Liver (tissue), 9 donors: ENCODE results near the gene TTLL5. TPM values are rescaled to one million over a fixed set of nuclear protein-coding genes. Genes with fewer than 3 reads are reported as not detected.

Source experiments
- DNase-seq: peaks from one replicate; pipeline ENCODE4 v3.0.0-alpha.2; 2017; ENCODE audit warnings: low spot score
- H3K27ac ChIP-seq, 2 donors: one replicate each; pipeline ENCODE4 v1.7.0; 2013; ENCODE audit warnings: inconsistent platforms in 2 of 2, low read length in 2 of 2, control low read depth in 1 of 2, low read depth in 1 of 2, mild to moderate bottlenecking in 1 of 2
- H3K27me3 ChIP-seq, 4 donors: one replicate each; pipeline versions ENCODE4 v1.6.1 to v1.7.0; 2013; ENCODE audit warnings: low read length in 3 of 4, inconsistent platforms in 1 of 4, mild to moderate bottlenecking in 1 of 4, moderate library complexity in 1 of 4; ENCODE audit not compliant: control insufficient read depth in 4 of 4, insufficient read depth in 4 of 4
- H3K36me3 ChIP-seq, 4 donors: one replicate each; pipeline versions ENCODE4 v1.6.1 to v1.7.0; 2013; ENCODE audit warnings: low read length in 3 of 4, mild to moderate bottlenecking in 3 of 4, low read depth in 1 of 4, moderate library complexity in 1 of 4; ENCODE audit not compliant: control insufficient read depth in 4 of 4, insufficient read depth in 3 of 4
- H3K4me1 ChIP-seq, 4 donors: one replicate each; pipeline versions ENCODE4 v1.6.1 to v1.7.0; 2013; ENCODE audit warnings: low read length in 3 of 4, mild to moderate bottlenecking in 3 of 4, moderate library complexity in 1 of 4; ENCODE audit not compliant: control insufficient read depth in 4 of 4, insufficient read depth in 4 of 4
- H3K4me3 ChIP-seq, 3 donors: one replicate each; pipeline versions ENCODE4 v1.6.1 to v1.7.0; 2013; ENCODE audit warnings: low read length in 3 of 3, control low read depth in 1 of 3, low read depth in 1 of 3, mild to moderate bottlenecking in 1 of 3
- H3K9ac ChIP-seq, 2 donors: one replicate each; pipeline ENCODE4 v1.7.0; 2013; ENCODE audit warnings: low read length in 2 of 2, mild to moderate bottlenecking in 2 of 2, moderate library complexity in 2 of 2, control low read depth in 1 of 2, low read depth in 1 of 2
- H3K9me3 ChIP-seq, 4 donors: one replicate each; pipeline versions ENCODE4 v1.6.1 to v1.7.0; 2013; ENCODE audit warnings: low read length in 3 of 4; ENCODE audit not compliant: control insufficient read depth in 4 of 4
- ATF3 ChIP-seq: IDR thresholded peaks from 2 replicates; pipeline ENCODE4 v1.6.1; 2016; ENCODE audit warnings: antibody characterized with exemption
- FOXA1 ChIP-seq: IDR thresholded peaks from 2 replicates; pipeline ENCODE4 v1.6.1; 2016; ENCODE audit warnings: antibody characterized with exemption
- FOXA2 ChIP-seq: IDR thresholded peaks from 2 replicates; pipeline ENCODE4 v1.6.1; 2016; ENCODE audit warnings: antibody characterized with exemption
- GABPA ChIP-seq, 2 donors: IDR thresholded peaks in 1 of 2; conservative IDR thresholded peaks in 1 of 2; 2 replicates each; pipeline ENCODE4 v1.6.1; 2016; ENCODE audit warnings: antibody characterized with exemption in 2 of 2, mild to moderate bottlenecking in 1 of 2, moderate library complexity in 1 of 2
- HNF4A ChIP-seq, 2 donors: conservative IDR thresholded peaks; 2 replicates each; pipeline ENCODE4 v1.6.1; 2016; ENCODE audit warnings: antibody characterized with exemption in 2 of 2, mild to moderate bottlenecking in 2 of 2
- HNF4G ChIP-seq: IDR thresholded peaks from 2 replicates; pipeline ENCODE4 v1.6.1; 2016; ENCODE audit warnings: antibody characterized with exemption
- JUND ChIP-seq, 2 donors: IDR thresholded peaks; 2 replicates each; pipeline ENCODE4 v1.6.1; 2016; ENCODE audit warnings: antibody characterized with exemption in 2 of 2
- MAX ChIP-seq: IDR thresholded peaks from 2 replicates; pipeline ENCODE4 v1.6.1; 2016; ENCODE audit warnings: antibody characterized with exemption
- RAD21 ChIP-seq, 2 donors: IDR thresholded peaks; 2 replicates each; pipeline ENCODE4 v1.6.1; 2016; ENCODE audit warnings: antibody characterized with exemption in 2 of 2, mild to moderate bottlenecking in 2 of 2
- SP1 ChIP-seq: IDR thresholded peaks from 2 replicates; pipeline ENCODE4 v1.6.1; 2018; ENCODE audit warnings: antibody characterized with exemption, mild to moderate bottlenecking
- TAF1 ChIP-seq: conservative IDR thresholded peaks from 2 replicates; pipeline ENCODE4 v1.6.1; 2016; ENCODE audit warnings: antibody characterized with exemption, mild to moderate bottlenecking
- WGBS: extraction: QIAGEN DNeasy Blood & Tissue Kit; methylation state at CpG from one replicate; pipeline ENCODE4 v1.1.7; 2013; 5-methylcytosine and 5-hydroxymethylcytosine counted together
- polyA plus RNA-seq, 2 donors: library from polyadenylated mRNA; stranded (reverse) in 1 of 2; unstranded in 1 of 2; fragments of 200-250 nt in 1 of 2; fragments of >200 nt in 1 of 2; fragmentation: Nextera tagmentation in 1 of 2; extraction: Ambion mirVana in 1 of 2; gene quantifications; one replicate each; pipeline versions ENCODE4 v1.2.1 to v1.2.3, GENCODE V29; 2013 to 2015
- total RNA-seq, 2 donors: library from RNA; depleted of rRNA; stranded (reverse); fragments of >200 nt; gene quantifications; one replicate each; pipeline ENCODE4 v1.2.3, GENCODE V29; 2014
- TF ChIP-seq, protein P1 (sequence below): IDR thresholded peaks from 2 replicates; pipeline ENCODE4 v1.6.1; 2016; ENCODE audit warnings: antibody characterized with exemption
- TF ChIP-seq, protein P2 (sequence below): IDR thresholded peaks from 2 replicates; pipeline ENCODE4 v1.6.1; 2016; ENCODE audit warnings: antibody characterized with exemption, mild to moderate bottlenecking
- TF ChIP-seq, protein P3 (sequence below): fragments of 150-350 bp; IDR thresholded peaks from 2 replicates; pipeline ENCODE4 v1.5.1; 2017; ENCODE audit warnings: improper control_type of control experiment, low read depth, low read length; ENCODE audit not compliant: missing input control
- donor health status: healthy.
- donor health status: healthy.
- donor health status: healthy.
- donor health status: healthy.
- donor health status: healthy.

Gene TTLL5
- total and polyA plus RNA-seq, 4 donors = 4.3 to 14.2 (median 9.8) TPM

GRCh38 chr14:75675265-75675960 is 14.4 kb downstream of the TTLL5 start:
- H3K27ac ChIP-seq = no peak overlapping the region
- H3K9me3 ChIP-seq = no peaks in the 10 kb centered on the region
- no peak overlapping the region for H3K9ac ChIP-seq
- no peaks in the 10 kb centered on the region for H3K4me1 ChIP-seq
- DNase-seq = no peak
- H3K36me3 ChIP-seq = peaks cover 0 to 6% (median 2%) of the 10 kb centered on the region in 4 donors
- 87% methylated on average over 2 of the region's 2 CpGs for WGBS
- H3K27me3 ChIP-seq = no peaks in the 10 kb centered on the region
- no peak overlapping the region for H3K4me3 ChIP-seq
- TF ChIP-seq JUND (IDR thresholded peaks at IDR 0.05) = no peak
- TF ChIP-seq, protein P1, sequence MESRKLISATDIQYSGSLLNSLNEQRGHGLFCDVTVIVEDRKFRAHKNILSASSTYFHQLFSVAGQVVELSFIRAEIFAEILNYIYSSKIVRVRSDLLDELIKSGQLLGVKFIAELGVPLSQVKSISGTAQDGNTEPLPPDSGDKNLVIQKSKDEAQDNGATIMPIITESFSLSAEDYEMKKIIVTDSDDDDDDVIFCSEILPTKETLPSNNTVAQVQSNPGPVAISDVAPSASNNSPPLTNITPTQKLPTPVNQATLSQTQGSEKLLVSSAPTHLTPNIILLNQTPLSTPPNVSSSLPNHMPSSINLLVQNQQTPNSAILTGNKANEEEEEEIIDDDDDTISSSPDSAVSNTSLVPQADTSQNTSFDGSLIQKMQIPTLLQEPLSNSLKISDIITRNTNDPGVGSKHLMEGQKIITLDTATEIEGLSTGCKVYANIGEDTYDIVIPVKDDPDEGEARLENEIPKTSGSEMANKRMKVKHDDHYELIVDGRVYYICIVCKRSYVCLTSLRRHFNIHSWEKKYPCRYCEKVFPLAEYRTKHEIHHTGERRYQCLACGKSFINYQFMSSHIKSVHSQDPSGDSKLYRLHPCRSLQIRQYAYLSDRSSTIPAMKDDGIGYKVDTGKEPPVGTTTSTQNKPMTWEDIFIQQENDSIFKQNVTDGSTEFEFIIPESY = no peak
- TF ChIP-seq, protein P2, sequence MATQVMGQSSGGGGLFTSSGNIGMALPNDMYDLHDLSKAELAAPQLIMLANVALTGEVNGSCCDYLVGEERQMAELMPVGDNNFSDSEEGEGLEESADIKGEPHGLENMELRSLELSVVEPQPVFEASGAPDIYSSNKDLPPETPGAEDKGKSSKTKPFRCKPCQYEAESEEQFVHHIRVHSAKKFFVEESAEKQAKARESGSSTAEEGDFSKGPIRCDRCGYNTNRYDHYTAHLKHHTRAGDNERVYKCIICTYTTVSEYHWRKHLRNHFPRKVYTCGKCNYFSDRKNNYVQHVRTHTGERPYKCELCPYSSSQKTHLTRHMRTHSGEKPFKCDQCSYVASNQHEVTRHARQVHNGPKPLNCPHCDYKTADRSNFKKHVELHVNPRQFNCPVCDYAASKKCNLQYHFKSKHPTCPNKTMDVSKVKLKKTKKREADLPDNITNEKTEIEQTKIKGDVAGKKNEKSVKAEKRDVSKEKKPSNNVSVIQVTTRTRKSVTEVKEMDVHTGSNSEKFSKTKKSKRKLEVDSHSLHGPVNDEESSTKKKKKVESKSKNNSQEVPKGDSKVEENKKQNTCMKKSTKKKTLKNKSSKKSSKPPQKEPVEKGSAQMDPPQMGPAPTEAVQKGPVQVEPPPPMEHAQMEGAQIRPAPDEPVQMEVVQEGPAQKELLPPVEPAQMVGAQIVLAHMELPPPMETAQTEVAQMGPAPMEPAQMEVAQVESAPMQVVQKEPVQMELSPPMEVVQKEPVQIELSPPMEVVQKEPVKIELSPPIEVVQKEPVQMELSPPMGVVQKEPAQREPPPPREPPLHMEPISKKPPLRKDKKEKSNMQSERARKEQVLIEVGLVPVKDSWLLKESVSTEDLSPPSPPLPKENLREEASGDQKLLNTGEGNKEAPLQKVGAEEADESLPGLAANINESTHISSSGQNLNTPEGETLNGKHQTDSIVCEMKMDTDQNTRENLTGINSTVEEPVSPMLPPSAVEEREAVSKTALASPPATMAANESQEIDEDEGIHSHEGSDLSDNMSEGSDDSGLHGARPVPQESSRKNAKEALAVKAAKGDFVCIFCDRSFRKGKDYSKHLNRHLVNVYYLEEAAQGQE = no peak
- no peak for TF ChIP-seq ATF3
- no peak for TF ChIP-seq FOXA1
- no peak for TF ChIP-seq HNF4G
- no peak for TF ChIP-seq RAD21 (IDR thresholded peaks at IDR 0.05)
- no peak for TF ChIP-seq SP1
- no peak for TF ChIP-seq TAF1
- TF ChIP-seq GABPA (IDR thresholded peaks at IDR 0.05 in 1 of 2, conservative IDR thresholded peaks at IDR 0.05 in 1 of 2) = no peak
- no peak for TF ChIP-seq FOXA2
- TF ChIP-seq, protein P3, sequence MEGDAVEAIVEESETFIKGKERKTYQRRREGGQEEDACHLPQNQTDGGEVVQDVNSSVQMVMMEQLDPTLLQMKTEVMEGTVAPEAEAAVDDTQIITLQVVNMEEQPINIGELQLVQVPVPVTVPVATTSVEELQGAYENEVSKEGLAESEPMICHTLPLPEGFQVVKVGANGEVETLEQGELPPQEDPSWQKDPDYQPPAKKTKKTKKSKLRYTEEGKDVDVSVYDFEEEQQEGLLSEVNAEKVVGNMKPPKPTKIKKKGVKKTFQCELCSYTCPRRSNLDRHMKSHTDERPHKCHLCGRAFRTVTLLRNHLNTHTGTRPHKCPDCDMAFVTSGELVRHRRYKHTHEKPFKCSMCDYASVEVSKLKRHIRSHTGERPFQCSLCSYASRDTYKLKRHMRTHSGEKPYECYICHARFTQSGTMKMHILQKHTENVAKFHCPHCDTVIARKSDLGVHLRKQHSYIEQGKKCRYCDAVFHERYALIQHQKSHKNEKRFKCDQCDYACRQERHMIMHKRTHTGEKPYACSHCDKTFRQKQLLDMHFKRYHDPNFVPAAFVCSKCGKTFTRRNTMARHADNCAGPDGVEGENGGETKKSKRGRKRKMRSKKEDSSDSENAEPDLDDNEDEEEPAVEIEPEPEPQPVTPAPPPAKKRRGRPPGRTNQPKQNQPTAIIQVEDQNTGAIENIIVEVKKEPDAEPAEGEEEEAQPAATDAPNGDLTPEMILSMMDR = no peak

- WGBS = 36% methylated on average over 2 of the region's 2 CpGs
- Histone ChIP-seq H3K27me3 (no peaks in the 10 kb centered on the region), H3K4me1 (peaks cover 0 to 9% (median 4%) of the 10 kb centered on the region in 4 donors), H3K9me3 (no peaks in the 10 kb centered on the region), H3K4me3 (no peak overlapping the region), H3K9ac (no peak overlapping the region), H3K36me3 (peaks cover 0 to 28% (median 14%) of the 10 kb centered on the region in 4 donors), H3K27ac (no peak overlapping the region)
- TF ChIP-seq HNF4A (conservative IDR thresholded peaks at IDR 0.05) (peak; percentile 3 to 34), MAX (no peak)
- no peak for DNase-seq
These were observed 24.9 kb downstream of the TTLL5 start for GRCh38 chr14:75685910-75686309.
